Islet of Langerhans (tissue), 1 donor: ENCODE results near the gene EGF.

Source experiments
- FAIRE-seq: peaks from one replicate; lab custom pipeline; 2011; peaks lifted over from hg19 to GRCh38; lab: Jason Lieb, UNC

The EGF gene

DNA sequence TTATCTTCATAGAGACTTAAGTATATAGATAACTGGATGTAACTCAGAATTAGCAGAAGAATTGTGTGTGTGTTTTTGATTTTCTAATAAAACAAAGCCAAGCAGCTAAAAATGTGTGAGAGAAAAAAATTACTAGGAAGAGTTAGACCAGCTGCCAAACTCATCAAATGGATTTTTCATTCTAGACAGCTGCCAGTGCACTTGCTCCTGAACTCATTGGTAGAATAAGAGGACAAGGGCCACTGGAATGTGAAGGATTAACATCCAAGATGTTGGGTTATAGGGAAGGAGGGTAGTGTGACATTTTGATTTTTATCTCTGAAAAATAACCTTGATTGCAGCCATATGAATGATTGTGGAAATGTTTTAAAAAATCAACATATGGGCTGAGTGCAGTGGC lies 49.7 kb downstream of the EGF start:
- no peak for FAIRE-seq

DNA sequence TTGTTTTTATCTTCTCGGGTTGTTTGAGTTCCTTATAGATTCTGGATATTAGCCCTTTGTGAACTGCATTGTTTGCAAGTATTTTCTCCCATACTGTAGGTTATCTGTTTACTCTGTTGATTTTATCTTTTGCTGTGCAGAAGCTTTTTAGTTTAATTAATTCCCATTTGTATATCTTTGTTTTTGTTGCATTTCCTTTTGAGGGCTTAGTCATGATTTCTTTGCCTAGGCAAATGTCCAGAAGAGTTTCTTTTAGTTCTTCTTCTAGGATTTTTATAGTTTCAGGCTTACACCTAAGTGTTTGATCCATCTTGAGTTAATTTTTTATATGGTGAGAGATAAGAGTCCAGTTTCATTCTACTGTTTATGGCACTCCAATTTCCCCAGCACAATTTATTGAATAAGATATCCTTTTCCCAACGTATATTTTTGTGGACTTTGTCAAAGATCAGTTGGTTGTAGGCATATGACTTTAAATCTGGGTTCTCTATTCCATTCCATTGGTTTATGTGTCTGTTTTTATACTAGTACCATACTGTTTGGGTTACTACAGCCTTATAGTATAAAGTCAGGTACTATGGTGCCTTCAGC lies 54.3 kb downstream of the EGF start:
- no peak for FAIRE-seq

DNA sequence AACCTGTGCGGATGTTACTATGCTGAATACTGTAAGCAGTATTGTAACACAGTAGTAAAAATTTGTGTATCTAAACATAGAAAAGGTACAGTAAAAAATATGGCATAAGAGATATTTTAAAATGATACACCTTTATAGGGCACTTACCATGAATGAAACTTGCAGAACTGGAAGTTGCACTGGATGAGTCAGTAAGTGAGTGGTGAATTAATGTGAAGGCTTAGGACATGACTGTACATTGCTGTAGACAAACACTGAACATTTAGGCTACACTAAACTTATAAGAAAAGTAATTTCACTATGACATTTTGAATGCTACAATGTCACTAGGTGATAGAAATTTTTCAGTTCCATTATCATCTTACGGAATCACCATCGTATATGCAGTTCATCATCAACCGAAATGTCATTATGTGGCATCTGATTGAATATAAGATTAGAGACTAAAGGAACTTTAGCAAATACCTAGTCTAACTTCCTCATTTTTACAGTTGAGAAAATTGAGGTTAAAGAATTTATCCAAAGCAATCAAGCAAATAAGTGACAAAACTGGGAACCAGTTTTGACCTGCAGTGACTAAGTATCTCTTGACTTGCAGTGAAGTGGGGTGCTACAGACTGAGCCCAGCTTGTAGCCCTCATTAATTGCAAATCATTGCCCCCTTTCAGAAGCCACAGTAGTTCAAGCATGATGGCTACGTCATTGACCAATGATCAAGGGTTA lies 55.3 kb downstream of the EGF start:
- FAIRE-seq, result no peak

DNA sequence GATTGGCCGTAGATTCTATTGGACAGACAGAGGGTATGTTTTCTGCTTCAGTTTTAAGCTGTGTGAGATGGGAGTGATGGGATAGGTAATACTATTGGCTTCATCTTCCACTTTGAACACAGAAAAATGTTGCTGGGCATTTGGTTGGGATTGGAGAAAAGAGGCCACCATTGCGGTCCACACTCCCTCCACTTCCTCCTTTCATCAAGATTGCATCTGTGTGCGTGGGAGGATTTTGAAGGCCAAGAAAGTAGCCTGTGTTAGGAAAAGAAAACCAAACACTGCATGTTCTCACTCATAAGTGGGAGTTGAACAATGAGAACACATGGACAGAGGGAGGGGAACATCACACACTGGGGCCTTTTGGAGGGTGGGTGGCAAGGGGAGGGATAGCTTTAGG lies 56.4 kb downstream of the EGF start:
- FAIRE-seq, result no peak

DNA sequence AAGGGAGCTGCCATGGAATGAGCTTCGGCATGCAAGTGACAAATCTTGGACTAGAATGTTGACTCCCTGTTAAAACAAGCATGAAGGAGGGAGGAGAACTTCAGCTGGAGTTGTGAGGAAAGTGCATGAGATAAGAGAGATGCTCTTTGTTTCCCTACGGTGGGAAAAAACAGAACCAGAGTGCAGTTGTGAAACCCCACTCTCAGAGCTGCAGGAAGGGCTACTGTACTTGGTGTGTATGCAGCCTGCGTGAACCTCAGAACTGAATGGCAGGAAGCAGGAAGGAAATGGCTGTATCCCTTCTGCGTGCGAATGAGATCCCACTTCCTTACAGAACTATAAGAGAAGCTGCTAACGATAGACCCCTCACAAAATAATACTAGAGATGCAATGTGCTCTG lies 57.2 kb downstream of the EGF start:
- no peak for FAIRE-seq

DNA sequence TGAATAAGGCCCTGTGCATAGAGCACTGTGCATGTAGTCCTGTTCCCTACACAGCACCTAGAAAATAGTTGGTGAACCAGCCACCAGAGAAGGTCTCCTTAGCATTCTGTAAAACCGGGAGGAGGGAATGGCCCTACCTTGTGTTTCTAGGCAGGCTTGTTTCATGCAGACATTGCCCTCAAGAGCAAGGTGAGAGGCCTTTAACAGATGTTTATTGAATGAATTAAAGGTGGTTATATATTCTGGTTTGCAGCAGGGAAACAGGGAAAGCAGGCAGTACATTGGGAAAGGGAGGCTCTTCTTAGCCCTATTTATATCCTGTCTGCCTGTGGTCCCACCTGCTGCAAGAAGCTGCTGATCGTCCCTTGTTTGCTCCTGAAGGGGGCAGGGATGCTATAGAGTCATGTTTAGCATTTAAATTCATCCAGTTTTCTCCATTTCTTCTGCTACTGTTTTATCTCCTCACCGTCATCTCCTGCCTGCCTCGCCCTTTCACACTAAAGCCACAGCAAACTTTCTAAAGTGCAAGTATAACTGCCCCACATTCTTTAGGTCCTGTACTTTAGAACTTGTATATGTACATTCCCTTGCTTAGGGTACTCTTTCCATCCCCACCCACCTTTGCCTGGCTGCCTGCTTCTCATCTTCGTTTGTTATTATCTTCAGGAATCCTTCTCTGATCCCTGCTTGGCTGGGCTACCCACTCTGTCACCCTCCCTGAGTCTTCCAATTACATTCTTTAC lies 60.3 kb downstream of the EGF start:
- FAIRE-seq, result no peak

DNA sequence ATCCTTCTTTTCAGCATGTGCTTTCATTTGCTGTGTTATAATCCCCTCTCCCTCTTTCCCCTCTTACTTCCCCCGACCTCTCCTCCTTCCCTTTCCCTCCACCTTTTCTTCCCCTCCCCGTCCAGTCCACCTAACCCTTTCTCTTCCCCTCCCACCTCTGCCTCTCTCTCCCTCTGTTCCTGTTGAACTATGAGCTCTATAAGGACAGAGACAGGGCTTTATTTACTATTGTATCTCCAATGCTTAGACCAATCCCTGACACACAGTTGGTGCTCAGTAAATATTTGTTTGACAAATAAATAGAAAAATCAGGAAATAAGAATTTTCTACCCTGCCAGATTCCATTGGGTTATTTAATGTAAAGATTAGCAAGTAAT lies 60.8 kb downstream of the EGF start:
- no peak for FAIRE-seq

DNA sequence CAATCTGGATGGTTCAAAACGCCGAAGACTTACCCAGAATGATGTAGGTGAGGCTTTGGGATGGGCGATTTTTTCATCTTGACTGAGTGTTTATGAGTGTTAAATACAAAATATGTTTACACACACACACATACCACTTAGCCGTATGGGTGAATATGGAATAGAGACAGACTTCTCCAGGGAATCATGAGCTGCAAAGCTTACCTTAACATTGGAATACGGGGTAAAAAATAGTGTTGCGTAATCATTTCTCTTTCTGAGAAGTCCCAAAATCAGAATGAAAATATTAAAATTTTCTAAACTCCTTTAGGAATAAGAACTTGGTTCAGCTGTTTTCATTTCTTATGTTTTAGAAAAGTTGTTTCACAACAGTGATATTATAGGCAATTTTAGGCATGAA lies 63.5 kb downstream of the EGF start:
- FAIRE-seq, result no peak

DNA sequence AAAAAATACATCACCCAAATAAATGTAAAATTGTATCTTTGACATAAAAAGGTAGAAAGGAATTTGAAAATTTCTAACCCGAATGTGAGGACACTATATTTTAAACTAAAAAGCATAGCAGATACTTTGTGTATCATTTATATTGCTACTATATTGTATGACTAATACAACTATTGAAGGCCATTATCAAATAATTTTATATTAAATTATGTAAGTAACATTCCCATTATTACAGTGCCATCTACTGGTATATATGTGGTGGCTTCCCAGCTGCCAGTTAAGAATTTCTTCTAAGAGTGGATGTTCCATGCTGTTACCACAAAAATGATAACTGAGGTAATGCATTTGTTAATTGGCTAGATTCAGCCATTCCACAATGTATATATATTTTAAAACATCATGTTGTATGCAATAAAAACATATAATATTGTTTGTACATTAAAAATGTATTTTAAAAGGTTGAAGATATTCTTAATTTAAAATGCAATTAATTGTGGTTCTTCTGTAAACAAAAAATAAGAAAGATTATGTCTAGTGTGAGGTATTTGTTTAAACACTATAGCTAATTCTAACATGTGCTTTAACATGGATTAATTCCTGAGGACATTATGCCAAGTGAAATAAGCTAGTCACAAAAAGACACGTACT lies 65.3 kb downstream of the EGF start:
- peak; percentile 43 for FAIRE-seq

DNA sequence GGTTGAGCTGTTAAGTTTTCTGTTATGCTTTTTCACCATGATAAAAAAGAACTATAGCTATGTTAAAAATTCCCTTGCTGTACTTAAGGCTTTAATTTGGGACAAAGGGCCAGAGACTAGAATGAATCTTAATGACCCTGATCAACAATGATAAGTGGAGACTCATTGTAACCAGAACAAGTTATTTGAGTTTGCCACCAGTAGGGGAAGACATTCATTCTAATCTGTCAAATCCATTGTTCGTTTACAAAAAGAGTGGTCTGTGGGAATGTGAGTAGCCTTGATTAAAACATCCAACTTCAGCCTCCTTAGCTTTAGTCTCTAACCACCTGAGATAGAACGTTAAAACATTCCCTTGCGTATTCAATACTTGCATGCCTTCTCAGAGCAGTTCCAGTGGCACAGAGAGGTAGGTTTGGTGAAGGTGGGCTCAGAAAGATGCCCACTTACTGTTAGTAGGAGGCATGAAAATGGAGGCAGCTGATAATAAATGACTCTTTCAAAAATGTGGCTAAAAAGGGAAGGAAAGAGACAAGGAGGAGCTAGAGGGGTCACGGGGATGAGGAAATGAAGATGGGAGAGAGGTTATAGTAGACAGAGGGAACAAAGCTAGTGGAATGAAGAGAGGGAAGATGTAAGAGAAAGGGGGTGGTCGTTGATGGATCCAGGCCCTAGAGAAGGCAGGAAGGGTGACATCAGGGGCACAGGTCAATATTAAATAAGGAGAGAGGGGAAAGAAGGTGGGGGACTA lies 66.2 kb downstream of the EGF start:
- FAIRE-seq, result no peak

DNA sequence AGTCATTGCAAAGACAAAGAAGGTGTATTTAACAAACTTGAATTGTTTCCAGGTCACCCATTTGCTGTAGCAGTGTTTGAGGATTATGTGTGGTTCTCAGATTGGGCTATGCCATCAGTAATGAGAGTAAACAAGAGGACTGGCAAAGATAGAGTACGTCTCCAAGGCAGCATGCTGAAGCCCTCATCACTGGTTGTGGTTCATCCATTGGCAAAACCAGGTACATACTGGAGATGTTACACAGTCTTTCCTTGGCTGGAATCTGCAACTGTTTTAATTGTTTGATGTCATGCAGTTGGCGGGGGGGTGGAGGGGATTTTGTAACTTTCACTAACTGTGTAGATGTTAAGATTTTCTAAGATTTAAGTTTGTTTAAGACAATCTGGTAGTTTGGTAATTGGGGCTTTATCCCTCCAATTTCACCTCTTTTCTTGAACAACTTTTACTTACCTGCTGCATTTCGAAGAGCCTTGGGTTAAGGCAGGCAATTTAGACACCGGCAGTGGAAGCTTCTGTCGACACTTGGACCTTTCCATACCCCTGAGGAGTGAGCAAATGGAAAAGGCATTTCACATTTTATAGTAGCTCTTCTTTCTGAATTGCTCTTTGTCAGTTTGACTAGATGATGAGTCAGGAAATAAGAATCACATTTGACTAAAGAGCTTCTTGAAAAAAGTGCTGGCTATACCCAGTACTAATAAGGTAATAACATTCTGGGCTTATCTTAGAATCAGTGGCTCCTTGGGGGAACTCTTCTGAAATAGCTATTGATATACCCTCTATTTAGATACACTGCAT lies 67.4 kb downstream of the EGF start:
- no peak for FAIRE-seq

DNA sequence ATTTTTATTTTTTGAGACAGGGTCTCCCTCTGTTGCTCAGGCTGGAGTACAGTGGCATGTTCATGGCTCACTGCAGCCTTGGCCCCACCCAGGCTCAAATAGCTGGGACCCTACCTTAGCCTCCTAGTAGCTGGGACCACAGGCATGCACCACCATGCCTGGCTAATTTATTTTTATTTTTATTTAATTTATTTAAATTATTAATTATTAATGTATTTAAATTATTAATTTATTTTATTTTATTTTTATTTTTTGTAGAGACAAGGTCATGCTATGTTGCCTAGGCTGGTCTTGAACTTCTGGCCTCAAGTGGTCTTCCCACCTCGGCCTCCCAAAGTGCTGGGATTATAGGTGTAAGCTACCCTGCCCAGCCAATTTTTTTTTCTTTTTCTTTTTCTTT lies 69.3 kb downstream of the EGF start:
- no peak for FAIRE-seq

DNA sequence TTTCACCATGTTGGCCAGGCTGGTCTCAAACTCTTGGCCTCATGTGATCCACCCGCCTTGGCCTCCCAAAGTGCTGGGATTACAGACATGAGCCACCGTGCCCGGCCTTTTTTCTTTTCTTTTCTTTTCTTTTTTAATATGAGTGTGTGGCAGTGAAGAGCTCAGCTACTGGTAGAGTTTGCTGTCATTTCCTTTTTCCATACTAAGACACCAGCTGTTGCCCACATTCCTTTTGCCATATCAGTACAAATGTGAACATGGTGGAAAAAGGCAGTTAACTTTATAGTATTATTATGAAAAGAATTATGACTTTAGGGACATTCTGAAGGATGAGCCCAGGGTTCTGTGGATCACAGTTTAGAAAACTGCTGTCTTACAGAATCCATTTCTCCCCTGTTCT lies 69.8 kb downstream of the EGF start:
- no peak for FAIRE-seq

DNA sequence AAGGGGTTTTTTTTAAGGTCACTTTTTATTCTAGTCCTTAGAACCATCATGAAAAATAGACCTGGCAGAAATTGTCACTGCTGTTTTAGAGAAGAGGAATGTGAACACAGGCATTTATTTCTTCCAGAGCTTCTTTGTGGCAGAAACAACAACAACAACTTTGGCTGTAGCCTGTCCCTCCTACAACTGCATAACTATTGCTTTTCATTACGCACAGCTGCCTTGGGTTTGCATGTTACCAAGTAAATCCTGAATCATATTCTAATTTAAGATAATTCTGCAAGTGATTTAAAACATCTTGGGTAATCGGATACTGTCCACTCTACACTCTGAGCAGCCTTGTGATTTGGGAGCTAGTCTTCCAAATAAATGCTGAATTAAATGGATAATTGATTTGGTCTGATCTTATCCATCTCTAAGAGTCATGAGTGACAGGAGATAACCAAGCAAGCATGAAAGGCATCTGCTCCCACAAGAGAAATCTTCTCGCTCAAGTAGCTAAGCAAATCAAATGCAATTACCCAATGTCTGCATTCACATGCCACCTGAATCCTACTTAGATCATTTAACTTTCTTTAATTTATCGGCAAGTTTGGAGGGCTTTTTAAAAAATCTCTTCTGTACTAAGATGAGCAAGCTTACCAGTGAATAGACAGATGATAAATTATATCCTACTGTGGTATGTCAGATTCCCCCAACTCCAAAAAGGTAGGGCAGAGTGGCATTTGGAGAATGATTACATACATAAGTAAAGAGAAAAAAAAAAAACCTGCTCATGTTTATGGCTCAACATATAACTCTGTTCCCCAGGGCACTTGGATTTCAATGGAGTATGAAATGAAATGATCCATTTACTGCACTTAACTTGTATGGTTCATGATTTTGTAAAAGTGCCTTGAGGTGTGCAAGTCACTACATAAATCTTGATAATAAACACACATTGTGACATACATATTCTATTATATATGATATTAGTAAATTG lies 73.6 kb downstream of the EGF start:
- FAIRE-seq, result no peak

DNA sequence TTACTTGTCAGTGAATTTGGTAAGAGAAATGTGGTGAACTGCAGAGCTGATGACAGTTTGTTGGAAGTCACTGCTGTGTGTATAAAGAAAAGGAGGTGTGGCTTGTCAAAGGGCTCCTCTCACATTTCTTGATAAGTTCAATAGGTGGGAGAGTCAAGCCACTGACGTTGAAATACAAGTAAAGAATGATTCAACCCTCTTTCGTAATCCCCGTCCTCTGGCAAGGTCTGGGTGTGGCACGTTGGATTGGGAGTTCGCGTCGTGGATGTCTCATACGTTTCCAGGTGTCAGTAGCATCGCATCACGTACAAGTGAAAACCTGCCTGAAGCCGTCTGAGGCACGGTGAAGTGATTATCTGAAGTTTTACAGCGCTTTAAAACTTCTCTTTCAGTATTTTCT lies 76.4 kb downstream of the EGF start:
- FAIRE-seq, result no peak

DNA sequence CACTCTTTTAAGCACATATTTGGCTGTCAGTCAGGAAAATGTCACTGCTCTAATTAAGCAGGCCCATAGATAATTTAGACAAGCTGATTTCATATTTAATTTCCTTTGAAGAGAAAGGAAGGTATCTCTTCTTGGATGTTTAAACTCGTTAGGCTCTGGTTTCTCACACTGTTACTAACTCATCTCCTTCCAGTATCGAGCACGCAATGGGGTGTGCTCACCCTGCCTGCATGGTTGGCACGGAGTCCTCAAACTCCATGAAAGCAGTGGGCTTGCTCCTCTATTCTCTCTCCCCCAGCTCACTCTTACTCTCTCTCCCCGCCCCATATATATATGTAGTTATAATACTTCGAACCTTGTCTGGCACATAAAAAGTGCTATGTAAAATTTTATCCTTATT lies 76.9 kb downstream of the EGF start:
- FAIRE-seq, result no peak

DNA sequence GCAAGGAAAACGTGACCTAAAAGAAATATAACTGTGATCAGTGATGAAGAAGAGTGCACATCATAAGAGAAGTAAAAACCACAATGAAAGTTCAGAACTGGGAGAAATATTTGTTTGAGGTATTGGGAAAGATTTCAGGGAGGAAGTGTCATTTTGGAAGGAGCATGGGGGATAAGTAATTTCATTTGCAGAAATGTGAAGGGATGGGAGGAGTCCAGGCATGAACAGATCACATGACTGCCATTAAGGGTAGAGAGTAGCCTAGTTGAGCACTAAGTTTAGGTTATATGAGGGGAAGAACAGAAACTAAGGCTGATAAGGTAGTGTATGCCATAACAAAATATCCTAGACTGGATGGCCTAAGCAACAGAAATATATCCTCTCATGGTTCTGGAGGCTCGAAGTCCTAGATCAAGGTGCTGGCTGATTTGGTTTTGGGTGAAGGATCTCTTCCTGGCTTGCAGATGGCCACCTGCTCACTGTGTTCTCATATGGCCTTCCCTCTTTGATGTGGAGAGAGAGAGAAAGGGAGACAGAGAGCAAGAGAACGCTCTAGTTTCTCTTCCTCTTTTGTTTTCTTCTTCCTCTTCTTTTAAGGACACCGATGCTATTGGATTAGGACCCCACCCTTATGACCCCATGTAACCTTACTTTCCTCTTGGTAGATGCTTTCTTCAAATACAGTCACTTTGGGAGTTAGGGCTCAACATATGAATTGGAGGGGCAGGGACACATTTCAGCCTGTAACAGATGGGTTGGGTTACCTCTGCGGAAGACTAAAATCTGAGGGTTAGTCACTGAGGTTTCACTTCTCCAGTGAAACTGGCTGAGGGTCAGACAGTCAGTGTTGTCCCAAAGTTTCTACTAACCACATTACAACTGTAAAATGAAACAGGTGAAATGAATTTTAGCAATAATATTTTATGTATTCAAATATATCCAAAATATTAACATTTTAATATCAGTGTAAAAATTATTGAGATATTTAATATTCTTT lies 77.9 kb downstream of the EGF start:
- FAIRE-seq, result no peak

DNA sequence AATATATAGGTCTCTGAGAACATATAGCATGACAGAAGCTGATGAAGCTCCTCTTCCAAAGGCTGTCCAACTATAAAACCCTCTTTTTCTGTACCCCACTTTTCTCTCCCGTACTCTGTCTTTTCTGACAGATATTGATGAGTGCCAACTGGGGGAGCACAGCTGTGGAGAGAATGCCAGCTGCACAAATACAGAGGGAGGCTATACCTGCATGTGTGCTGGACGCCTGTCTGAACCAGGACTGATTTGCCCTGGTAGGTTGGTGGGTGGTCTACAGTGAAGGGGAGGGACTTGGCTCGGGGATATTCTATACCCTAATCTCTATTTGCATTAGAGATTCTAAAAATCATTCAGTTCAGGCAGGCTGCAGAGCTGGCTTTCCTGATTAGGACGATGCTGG lies 80.4 kb downstream of the EGF start:
- FAIRE-seq, result no peak

DNA sequence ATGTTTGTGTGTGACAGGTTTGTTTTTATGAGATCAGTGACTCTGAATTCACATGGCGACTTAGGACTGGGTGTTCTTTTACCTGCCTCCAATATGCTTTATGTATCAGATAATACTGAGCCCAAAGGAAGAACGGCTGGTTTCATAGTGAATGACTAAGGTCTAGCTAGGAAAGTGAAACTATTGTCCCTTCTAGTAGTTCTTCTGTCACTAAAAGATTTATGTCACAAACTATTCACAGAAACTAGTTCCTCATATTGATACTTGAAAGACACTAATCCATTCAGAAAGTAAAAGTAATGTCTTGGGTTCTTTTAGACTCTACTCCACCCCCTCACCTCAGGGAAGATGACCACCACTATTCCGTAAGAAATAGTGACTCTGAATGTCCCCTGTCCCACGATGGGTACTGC lies 81.7 kb downstream of the EGF start:
- no peak for FAIRE-seq
